22Rv1 (cell line): Measurements from ENCODE around the gene AARS1.
A peak's percentile ranks its signal among the peaks of the same experiment; 100 is the strongest.
"Not testable (repeated sequence)": the region's sequence is repeated elsewhere in the genome, so short reads cannot be mapped to it uniquely, and the experiment has no call there.

Experiments used
- H3K27ac ChIP-seq: fragments of 450-650 bp; 2 replicates; pipeline ENCODE4 v1.5.1; 2017
- ZFX ChIP-seq: fragments of 450-650 bp; IDR thresholded peaks from 2 replicates; pipeline ENCODE4 v1.6.1; 2017; ENCODE audit warnings: antibody characterized with exemption, borderline replicate concordance
- TF ChIP-seq, protein P1 (sequence below): fragments of 450-650 bp; IDR thresholded peaks from 2 replicates; pipeline ENCODE4 v1.5.1; 2017; ENCODE audit warnings: mild to moderate bottlenecking

The AARS1 gene

GRCh38 chr16:70289229-70290094 lies at the start of gene AARS1:
Gene AARS1, minus strand, starts transcription at chr16:70289506. Its CDS starts 6,743 bp downstream, at chr16:70282763.
- TF ChIP-seq, protein P1, sequence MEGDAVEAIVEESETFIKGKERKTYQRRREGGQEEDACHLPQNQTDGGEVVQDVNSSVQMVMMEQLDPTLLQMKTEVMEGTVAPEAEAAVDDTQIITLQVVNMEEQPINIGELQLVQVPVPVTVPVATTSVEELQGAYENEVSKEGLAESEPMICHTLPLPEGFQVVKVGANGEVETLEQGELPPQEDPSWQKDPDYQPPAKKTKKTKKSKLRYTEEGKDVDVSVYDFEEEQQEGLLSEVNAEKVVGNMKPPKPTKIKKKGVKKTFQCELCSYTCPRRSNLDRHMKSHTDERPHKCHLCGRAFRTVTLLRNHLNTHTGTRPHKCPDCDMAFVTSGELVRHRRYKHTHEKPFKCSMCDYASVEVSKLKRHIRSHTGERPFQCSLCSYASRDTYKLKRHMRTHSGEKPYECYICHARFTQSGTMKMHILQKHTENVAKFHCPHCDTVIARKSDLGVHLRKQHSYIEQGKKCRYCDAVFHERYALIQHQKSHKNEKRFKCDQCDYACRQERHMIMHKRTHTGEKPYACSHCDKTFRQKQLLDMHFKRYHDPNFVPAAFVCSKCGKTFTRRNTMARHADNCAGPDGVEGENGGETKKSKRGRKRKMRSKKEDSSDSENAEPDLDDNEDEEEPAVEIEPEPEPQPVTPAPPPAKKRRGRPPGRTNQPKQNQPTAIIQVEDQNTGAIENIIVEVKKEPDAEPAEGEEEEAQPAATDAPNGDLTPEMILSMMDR, result no peak
- no peak for TF ChIP-seq ZFX
- peak within 1 kb of the TSS; percentile 94 for H3K27ac ChIP-seq

DNA sequence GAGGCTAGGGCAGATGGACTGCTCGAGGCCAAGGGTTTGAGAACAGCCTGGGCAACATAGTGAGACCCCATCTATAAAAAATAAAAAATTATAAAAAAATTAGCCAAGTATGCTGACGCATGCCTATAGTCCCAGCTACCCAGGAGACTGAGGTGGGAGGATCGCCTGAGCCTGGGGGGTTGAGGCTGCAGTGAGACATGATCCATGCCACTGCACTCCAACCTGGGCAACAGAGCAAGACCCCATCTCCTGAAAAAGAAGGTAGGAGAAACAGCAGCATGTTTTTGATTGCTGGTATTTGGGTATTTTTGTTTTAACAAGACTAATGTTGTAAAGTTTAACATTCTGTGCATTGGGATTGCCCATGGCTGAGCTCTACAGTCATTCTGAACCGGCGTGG lies 48.5 kb upstream of the AARS1 start:
- TF ChIP-seq, protein P1, result no peak
- TF ChIP-seq ZFX, result no peak
- no peak overlapping the region for H3K27ac ChIP-seq

DNA sequence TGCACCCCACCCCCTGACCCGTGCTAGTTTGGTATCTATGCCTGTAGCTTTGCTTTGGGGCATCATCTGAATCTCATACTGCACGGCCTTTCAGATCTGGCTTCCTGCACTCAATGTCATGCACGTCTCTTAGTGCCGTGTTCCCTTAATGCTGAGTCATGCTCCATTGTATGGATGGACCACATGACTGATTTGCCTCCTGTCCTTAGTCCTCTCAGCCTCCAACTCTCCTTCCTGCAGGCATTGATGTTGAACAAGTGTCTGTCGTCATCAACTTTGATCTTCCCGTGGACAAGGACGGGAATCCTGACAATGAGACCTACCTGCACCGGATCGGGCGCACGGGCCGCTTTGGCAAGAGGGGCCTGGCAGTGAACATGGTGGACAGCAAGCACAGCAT lies 43.4 kb upstream of the AARS1 start:
- 0 out of 2 replicates have a peak overlapping the region, but pooled peaks have one; percentile 4 for H3K27ac ChIP-seq

GRCh38 chr16:70331588-70332358 lies 42.5 kb upstream of the AARS1 start:
- no peak overlapping the region for H3K27ac ChIP-seq
- TF ChIP-seq, protein P1, result peak; percentile 78
- TF ChIP-seq ZFX, result no peak

GRCh38 chr16:70331091-70331490 lies 41.8 kb upstream of the AARS1 start:
- H3K27ac ChIP-seq, result no peak overlapping the region
- TF ChIP-seq, protein P1, result no peak
- TF ChIP-seq ZFX, result no peak

DNA sequence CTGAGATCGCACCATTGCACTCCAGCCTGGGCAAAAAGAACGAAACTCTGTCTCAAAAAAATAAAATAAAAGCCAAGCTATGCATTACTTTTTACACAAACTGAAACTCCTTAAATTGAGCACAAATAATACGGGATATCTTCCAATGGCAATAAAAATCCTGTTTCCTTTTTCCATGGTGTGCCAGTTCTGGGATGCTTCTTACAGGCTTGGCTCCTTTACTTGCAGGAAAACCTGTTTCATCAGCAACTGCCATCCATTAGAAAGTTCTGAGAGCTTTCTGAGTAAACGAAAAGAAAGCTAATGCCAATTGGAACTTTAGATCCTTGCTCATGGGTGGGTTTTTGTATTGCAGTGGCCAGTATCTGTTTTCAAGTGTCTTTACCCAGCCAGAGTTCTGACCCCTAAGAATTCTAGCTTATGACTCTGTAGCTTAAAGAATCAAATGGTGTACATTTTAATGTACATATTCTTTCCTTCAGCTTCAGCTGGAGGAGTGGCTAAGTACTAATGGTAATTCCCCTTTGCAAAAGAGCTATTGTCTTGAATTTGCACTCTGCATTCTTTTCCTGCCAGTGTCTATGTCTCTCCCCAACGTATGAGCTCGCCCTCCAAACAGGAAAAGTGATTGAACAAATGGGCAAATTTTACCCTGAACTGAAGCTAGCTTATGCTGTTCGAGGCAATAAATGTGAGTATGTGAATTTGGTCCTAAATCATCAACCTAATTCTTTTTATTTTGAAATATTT lies 35.9 kb upstream of the AARS1 start:
- H3K27ac ChIP-seq, result no peak overlapping the region
- TF ChIP-seq ZFX, result no peak
- TF ChIP-seq, protein P1, result no peak

- TF ChIP-seq, protein P1, result no peak
- no peak for TF ChIP-seq ZFX
- H3K27ac ChIP-seq, result no peak overlapping the region
Measured at GRCh38 chr16:70320121-70320520, 30.8 kb upstream of the AARS1 start.

DNA sequence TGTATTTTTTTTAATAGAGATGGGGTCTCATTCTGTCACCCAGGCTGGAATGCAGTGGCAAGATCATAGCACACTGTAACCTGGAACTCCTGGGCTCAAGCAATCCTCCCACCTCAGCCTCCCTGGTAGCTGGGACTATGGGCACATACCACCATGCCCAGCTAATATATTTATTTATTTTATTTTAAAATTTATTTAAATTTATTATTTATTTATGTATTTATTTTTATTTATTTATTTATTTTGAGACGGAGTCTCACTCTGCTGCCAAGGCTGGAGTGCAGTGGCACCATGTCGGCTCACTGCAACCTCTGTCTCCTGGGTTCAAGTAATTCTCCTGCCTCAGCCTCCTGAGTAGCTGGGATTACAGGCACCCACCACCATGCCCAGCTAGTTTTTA lies 18.4 kb upstream of the AARS1 start:
- H3K27ac ChIP-seq, result not testable (repeated sequence)
